Skeletal muscle tissue (tissue), 4 donors: Measurements from ENCODE around the gene USP15. TPM values are rescaled to one million over a fixed set of nuclear protein-coding genes. Genes with fewer than 3 reads are reported as not detected.
A peak's percentile ranks its signal among the peaks of the same experiment; 100 is the strongest.
"Not testable (repeated sequence)": the region's sequence is repeated elsewhere in the genome, so short reads cannot be mapped to it uniquely, and the experiment has no call there.

Experiments used
- H3K27ac ChIP-seq: one replicate; pipeline ENCODE4 v1.7.0; 2013; ENCODE audit warnings: mild to moderate bottlenecking, low read depth, low read length, inconsistent platforms
- H3K27me3 ChIP-seq, 3 donors: one replicate each; pipeline ENCODE4 v1.7.0; 2013; ENCODE audit warnings: low read length in 3 of 3; ENCODE audit not compliant: control insufficient read depth in 3 of 3, insufficient read depth in 3 of 3
- H3K36me3 ChIP-seq, 3 donors: one replicate each; pipeline ENCODE4 v1.7.0; 2013; ENCODE audit warnings: low read length in 3 of 3; ENCODE audit not compliant: control insufficient read depth in 3 of 3, insufficient read depth in 3 of 3
- H3K4me1 ChIP-seq, 3 donors: one replicate each; pipeline ENCODE4 v1.7.0; 2013; ENCODE audit warnings: low read length in 3 of 3, mild to moderate bottlenecking in 3 of 3; ENCODE audit not compliant: control insufficient read depth in 3 of 3, insufficient read depth in 3 of 3
- H3K4me3 ChIP-seq, 3 donors: one replicate each; pipeline ENCODE4 v1.7.0; 2013; ENCODE audit warnings: low read length in 3 of 3
- H3K9ac ChIP-seq, 3 donors: one replicate each; pipeline ENCODE4 v1.7.0; 2013; ENCODE audit warnings: low read length in 3 of 3, mild to moderate bottlenecking in 3 of 3, moderate library complexity in 2 of 3, low read depth in 1 of 3
- H3K9me3 ChIP-seq, 3 donors: one replicate each; pipeline ENCODE4 v1.7.0; 2013; ENCODE audit warnings: low read length in 3 of 3; ENCODE audit not compliant: control insufficient read depth in 3 of 3
- total RNA-seq: library from RNA; depleted of rRNA; stranded (reverse); fragments of >200 nt; gene quantifications from one replicate; pipeline ENCODE4 v1.2.3, GENCODE V29; 2014
- donor health status: Osteomylitis.

Gene USP15
- total RNA-seq, 1 donor from 2014 or later: 38.1 TPM

- peaks cover 0 to 4% (median 0%) of the 10 kb centered on the region in 3 donors for H3K36me3 ChIP-seq
- no peaks in the 10 kb centered on the region for H3K9me3 ChIP-seq
- H3K27ac ChIP-seq: no peak overlapping the region
- peaks cover 0 to 6% (median 2%) of the 10 kb centered on the region in 3 donors for H3K4me1 ChIP-seq
- no peaks in the 10 kb centered on the region for H3K27me3 ChIP-seq
- H3K4me3 ChIP-seq: no peak overlapping the region
- H3K9ac ChIP-seq: no peak overlapping the region
Observed at GRCh38 chr12:62361048-62361447, 100.8 kb downstream of the USP15 start.

DNA sequence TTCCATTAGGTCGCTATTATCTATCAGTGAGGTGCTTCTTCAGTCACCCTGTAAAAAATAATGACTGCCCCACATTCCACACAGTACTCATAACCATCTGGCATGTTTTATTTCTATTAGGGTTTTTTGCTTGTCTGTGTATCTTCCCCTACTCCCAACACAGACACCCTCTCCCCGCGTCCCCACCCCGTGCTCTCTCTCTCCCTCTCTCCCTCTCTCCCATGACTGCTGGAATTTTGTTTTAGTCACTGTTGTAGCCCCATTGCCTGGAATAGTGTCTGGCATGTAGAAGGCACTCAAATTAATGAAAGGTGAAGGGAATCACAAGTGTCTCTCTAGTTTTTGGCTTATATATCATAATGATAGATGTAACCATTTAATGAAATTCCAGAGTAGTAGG is 103.3 kb downstream of the USP15 start:
- no peak overlapping the region for H3K27ac ChIP-seq
- no peaks in the 10 kb centered on the region for H3K9me3 ChIP-seq
- no peaks in the 10 kb centered on the region for H3K27me3 ChIP-seq
- no peak overlapping the region for H3K9ac ChIP-seq
- H3K36me3 ChIP-seq: no peaks in the 10 kb centered on the region
- peaks cover 0 to 6% (median 2%) of the 10 kb centered on the region in 3 donors for H3K4me1 ChIP-seq
- H3K4me3 ChIP-seq: no peak overlapping the region

DNA sequence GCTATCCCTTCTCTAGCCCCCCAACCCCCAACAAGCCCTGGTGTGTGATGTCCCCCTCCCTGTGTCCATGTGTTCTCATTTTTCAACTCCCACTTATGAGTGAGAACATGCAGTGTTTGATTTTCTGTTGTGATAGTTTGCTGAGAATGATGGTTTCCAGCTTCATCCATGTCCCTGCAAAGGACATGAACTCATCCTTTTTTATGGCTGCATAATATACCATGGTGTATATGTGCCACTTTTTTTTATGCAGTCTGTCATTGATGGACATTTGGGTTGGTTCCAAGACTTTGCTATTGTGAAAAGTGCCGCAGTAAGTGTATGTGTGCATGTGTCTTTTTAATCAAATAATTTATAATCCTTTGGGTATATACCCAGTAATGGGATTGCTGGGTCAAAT is 104.5 kb downstream of the USP15 start:
- not testable (repeated sequence) for H3K36me3 ChIP-seq, H3K4me1 ChIP-seq, H3K27me3 ChIP-seq, H3K9ac ChIP-seq, H3K9me3 ChIP-seq, H3K27ac ChIP-seq, H3K4me3 ChIP-seq

DNA sequence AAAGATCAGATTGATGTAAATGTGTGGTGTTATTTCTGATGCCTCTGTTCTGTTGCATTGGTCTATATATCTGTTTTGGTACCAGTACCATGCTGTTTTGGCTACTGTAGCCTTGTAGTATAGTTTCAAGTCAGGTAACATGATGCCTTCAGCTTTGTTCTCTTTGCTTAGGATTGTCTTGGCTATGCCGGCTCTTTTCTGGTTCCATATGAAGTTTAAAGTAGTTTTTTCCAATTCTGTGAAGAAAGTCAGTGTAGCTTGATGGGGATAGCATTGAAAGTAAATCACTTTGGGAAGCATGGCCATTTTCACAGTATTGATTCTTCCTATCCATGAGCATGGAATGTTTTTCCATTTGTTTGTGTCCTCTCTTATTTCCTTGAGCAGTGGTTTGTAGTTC is 105.6 kb downstream of the USP15 start:
- not testable (repeated sequence) for H3K27me3 ChIP-seq

GRCh38 chr12:62368430-62369223 is 108.4 kb downstream of the USP15 start:
- not testable (repeated sequence) for H3K27ac ChIP-seq, H3K36me3 ChIP-seq, H3K4me3 ChIP-seq

More for the DNA sequence above, 105.6 kb downstream of the USP15 start:
- not testable (repeated sequence) for H3K36me3 ChIP-seq, H3K4me3 ChIP-seq, H3K9me3 ChIP-seq, H3K9ac ChIP-seq, H3K27ac ChIP-seq, H3K4me1 ChIP-seq

DNA sequence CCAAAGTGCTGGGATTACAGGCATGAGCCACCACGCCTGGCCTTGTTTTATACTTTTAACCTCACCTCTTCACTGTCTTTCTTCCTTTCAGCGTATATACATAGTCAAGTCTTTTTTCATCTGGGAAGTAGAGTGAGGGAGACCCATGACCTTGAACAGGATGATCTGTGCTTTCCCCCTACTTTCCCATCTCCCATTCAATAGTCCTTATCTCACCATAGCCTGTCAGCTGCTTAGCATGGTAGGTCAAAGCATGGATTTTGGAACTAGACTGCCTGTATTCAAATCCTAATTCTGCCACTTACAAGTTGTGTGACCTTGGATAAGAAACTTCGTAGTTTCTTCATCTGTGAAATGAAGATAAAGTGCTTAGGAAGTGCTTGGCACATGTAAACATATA is 110.0 kb downstream of the USP15 start:
- no peak overlapping the region for H3K27ac ChIP-seq
- H3K9me3 ChIP-seq: no peaks in the 10 kb centered on the region
- peaks cover 0 to 3% (median 0%) of the 10 kb centered on the region in 3 donors for H3K4me1 ChIP-seq
- no peaks in the 10 kb centered on the region for H3K27me3 ChIP-seq
- H3K36me3 ChIP-seq: peaks cover 0 to 2% (median 0%) of the 10 kb centered on the region in 3 donors
- no peak overlapping the region for H3K9ac ChIP-seq
- H3K4me3 ChIP-seq: no peak overlapping the region

More at GRCh38 chr12:62368430-62369223, 108.4 kb downstream of the USP15 start:
- not testable (repeated sequence) for H3K9me3 ChIP-seq, H3K4me1 ChIP-seq, H3K9ac ChIP-seq, H3K27me3 ChIP-seq

DNA sequence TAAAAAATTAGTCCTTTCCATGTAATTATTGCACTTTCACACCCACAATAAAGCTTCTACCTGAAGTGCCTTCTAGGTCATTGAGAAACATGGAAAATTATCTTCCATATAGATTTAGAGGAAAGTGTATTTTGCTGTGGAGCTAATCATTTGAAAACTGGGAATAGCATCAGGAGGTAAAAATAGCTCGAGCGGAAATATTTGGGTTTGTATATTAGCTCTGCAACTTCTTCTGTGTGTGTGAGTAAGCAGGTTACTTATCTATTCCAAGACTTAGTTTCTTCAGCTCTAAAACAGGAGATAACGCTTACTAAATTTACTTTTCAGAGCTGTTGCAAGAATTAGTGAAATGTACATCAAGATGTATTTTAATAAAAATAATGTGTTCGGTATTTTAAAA is 111.5 kb downstream of the USP15 start:
- Histone ChIP-seq H3K36me3 (peaks cover 0 to 2% (median 0%) of the 10 kb centered on the region in 3 donors), H3K9ac (no peak overlapping the region), H3K4me1 (peaks cover 0 to 3% (median 0%) of the 10 kb centered on the region in 3 donors), H3K9me3 (no peaks in the 10 kb centered on the region), H3K27me3 (no peaks in the 10 kb centered on the region), H3K4me3 (no peak overlapping the region), H3K27ac (no peak overlapping the region)

DNA sequence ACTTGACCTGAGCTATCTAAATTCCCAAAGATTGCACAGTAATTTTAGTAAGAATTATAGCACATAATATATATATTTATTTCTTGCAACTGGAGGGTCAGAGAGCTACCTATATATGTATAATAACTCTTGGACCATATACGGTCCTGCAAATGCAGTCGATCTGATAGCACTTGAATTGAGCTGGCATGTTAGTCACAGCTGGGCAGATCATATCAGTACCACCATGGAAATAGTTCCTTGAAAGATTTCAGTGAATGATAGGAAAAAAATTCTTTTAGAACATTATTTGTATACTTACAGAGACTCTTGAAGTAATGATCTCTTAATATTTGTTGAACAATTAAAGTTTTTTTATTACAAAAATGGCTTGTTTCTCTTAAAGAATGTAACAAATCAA is 111.9 kb downstream of the USP15 start:
- H3K4me1 ChIP-seq: peaks cover 0 to 3% (median 0%) of the 10 kb centered on the region in 3 donors
- no peak overlapping the region for H3K4me3 ChIP-seq
- no peak overlapping the region for H3K9ac ChIP-seq
- peaks cover 0 to 2% (median 0%) of the 10 kb centered on the region in 3 donors for H3K36me3 ChIP-seq
- no peaks in the 10 kb centered on the region for H3K9me3 ChIP-seq
- no peak overlapping the region for H3K27ac ChIP-seq
- no peaks in the 10 kb centered on the region for H3K27me3 ChIP-seq

GRCh38 chr12:62372825-62373224 is 112.6 kb downstream of the USP15 start:
- H3K27me3 ChIP-seq: no peaks in the 10 kb centered on the region
- H3K36me3 ChIP-seq: peaks cover 0 to 2% (median 0%) of the 10 kb centered on the region in 3 donors
- no peaks in the 10 kb centered on the region for H3K9me3 ChIP-seq
- no peak overlapping the region for H3K4me3 ChIP-seq
- no peak overlapping the region for H3K9ac ChIP-seq
- peaks cover 0 to 3% (median 0%) of the 10 kb centered on the region in 3 donors for H3K4me1 ChIP-seq
- H3K27ac ChIP-seq: peak overlapping the region; percentile 51

DNA sequence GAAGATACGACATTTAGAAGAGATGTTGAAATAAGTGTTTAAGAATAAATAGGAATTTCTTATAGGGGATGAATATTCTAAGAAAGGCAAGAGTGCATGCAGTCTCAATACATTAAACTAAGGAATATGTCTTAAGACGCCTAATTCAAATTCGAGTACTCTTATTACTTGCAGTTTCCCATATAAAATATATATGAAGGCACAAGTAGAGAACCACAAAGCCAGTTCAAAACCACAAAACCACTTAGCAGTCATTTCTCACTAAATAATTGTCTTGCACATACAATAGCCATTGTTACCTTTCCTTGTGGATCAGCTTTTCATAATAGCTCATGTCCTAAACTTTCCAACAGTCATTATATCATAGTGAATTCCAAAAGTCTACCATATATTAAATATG is 115.4 kb downstream of the USP15 start:
- Histone ChIP-seq H3K36me3 (no peaks in the 10 kb centered on the region), H3K27ac (no peak overlapping the region), H3K4me1 (peaks cover 0 to 3% (median 0%) of the 10 kb centered on the region in 3 donors), H3K4me3 (no peak overlapping the region), H3K9me3 (no peaks in the 10 kb centered on the region), H3K27me3 (no peaks in the 10 kb centered on the region), H3K9ac (no peak overlapping the region)
